CD14-positive monocyte (primary cell): ENCODE data around the gene TACR1. TPM values are rescaled to one million over a fixed set of nuclear protein-coding genes. Genes with fewer than 3 reads are reported as not detected.

Experiments
- DNase-seq, 3 donors: peaks; one replicate each; pipeline ENCODE4 v3.0.0-alpha.2; 2011 to 2022
- H2AFZ ChIP-seq: 2 replicates; pipeline ENCODE4 v1.6.0; 2012; ENCODE audit warnings: mild to moderate bottlenecking, low read depth, low read length, inconsistent platforms; ENCODE audit not compliant: insufficient read depth, poor library complexity, severe bottlenecking
- H3K27ac ChIP-seq, 2 donors: 1 replicate in 1 of 2; 2 replicates in 1 of 2; pipeline ENCODE4 v1.5.1; 2012 to 2013; ENCODE audit warnings: low read length in 2 of 2, control low read depth in 1 of 2, inconsistent platforms in 1 of 2, low read depth in 1 of 2, mild to moderate bottlenecking in 1 of 2
- H3K27me3 ChIP-seq, 2 donors: one replicate each; pipeline versions ENCODE4 v1.6.0 to v1.6.1; 2011 to 2013; ENCODE audit warnings: low read length in 2 of 2; ENCODE audit not compliant: control insufficient read depth in 2 of 2, insufficient read depth in 2 of 2
- H3K36me3 ChIP-seq, 2 donors: replicated peaks in 1 of 2; 1 replicate in 1 of 2; 2 replicates in 1 of 2; pipeline versions ENCODE4 v1.5.1 to v1.6.1; 2012 to 2013; ENCODE audit warnings: low read length in 2 of 2, control low read depth in 1 of 2, inconsistent platforms in 1 of 2, mild to moderate bottlenecking in 1 of 2; ENCODE audit not compliant: insufficient read depth in 2 of 2, control insufficient read depth in 1 of 2
- H3K4me1 ChIP-seq, 2 donors: 1 replicate in 1 of 2; 2 replicates in 1 of 2; pipeline versions ENCODE4 v1.5.1 to v1.6.1; 2012 to 2013; ENCODE audit warnings: low read length in 2 of 2, control low read depth in 1 of 2, inconsistent platforms in 1 of 2, mild to moderate bottlenecking in 1 of 2, moderate library complexity in 1 of 2; ENCODE audit not compliant: insufficient read depth in 2 of 2, control insufficient read depth in 1 of 2
- H3K4me2 ChIP-seq: replicated peaks from 2 replicates; pipeline ENCODE3; 2012; ENCODE audit warnings: low read length, moderate library complexity, mild to moderate bottlenecking; ENCODE audit not compliant: poor library complexity, severe bottlenecking; ENCODE audit errors: extremely low read depth
- H3K4me3 ChIP-seq, 3 experiments: fragments of 200-600 bp in 1 of 3; sonication (generic) in 1 of 3; replicated peaks in 1 of 3; 1 replicate in 2 of 3; 2 replicates in 1 of 3; pipeline ENCODE4 v1.5.1; 2011 to 2013; ENCODE audit warnings: low read length in 3 of 3, mild to moderate bottlenecking in 3 of 3, control low read depth in 2 of 3, low read depth in 2 of 3, inconsistent platforms in 1 of 3, moderate library complexity in 1 of 3
- H3K79me2 ChIP-seq: 2 replicates; pipeline ENCODE4 v1.6.0; 2012; ENCODE audit warnings: mild to moderate bottlenecking, control low read depth, inconsistent platforms, low read length, moderate library complexity; ENCODE audit not compliant: insufficient read depth
- H3K9ac ChIP-seq: 2 replicates; pipeline ENCODE4 v1.6.0; 2017; ENCODE audit warnings: low read length, mild to moderate bottlenecking; ENCODE audit not compliant: insufficient read depth, poor library complexity, severe bottlenecking
- H3K9me3 ChIP-seq, 2 donors: replicated peaks in 1 of 2; 1 replicate in 1 of 2; 2 replicates in 1 of 2; pipeline versions ENCODE4 v1.5.1 to v1.6.1; 2012 to 2013; ENCODE audit warnings: low read length in 2 of 2, control low read depth in 1 of 2; ENCODE audit not compliant: control insufficient read depth in 1 of 2, insufficient read depth in 1 of 2
- H4K20me1 ChIP-seq: 2 replicates; pipeline ENCODE4 v1.6.0; 2012; ENCODE audit warnings: mild to moderate bottlenecking, low read length, control low read depth, moderate library complexity; ENCODE audit not compliant: insufficient read depth
- H3K27ac Mint-ChIP-seq, 7 donors: one replicate each; pipeline ENCODE4 v1.8.0; 2020; ENCODE audit warnings: mild to moderate bottlenecking in 7 of 7, mixed read lengths in 7 of 7, moderate library complexity in 6 of 7, inconsistent platforms in 2 of 7
- H3K27me3 Mint-ChIP-seq, 3 donors: one replicate each; pipeline ENCODE4 v1.8.0; 2021 to 2022; ENCODE audit warnings: low read depth in 3 of 3, mild to moderate bottlenecking in 3 of 3, mixed read lengths in 3 of 3, moderate library complexity in 3 of 3, inconsistent platforms in 1 of 3
- H3K36me3 Mint-ChIP-seq, 2 donors: one replicate each; pipeline ENCODE4 v1.8.0; 2020; ENCODE audit warnings: mixed read lengths in 2 of 2, inconsistent platforms in 1 of 2, mild to moderate bottlenecking in 1 of 2
- H3K4me1 Mint-ChIP-seq: one replicate; pipeline ENCODE4 v1.8.0; 2020; ENCODE audit warnings: mild to moderate bottlenecking, mixed read lengths
- H3K4me3 Mint-ChIP-seq, 2 donors: one replicate each; pipeline ENCODE4 v1.8.0; 2020; ENCODE audit warnings: mild to moderate bottlenecking in 2 of 2, mixed read lengths in 2 of 2, moderate library complexity in 1 of 2
- H3K9me3 Mint-ChIP-seq, 7 donors: one replicate each; pipeline ENCODE4 v1.8.0; 2020 to 2022; ENCODE audit warnings: mixed read lengths in 7 of 7, mild to moderate bottlenecking in 6 of 7, moderate library complexity in 6 of 7, inconsistent platforms in 2 of 7
- WGBS: methylation state at CpG from one replicate; pipeline ENCODE4 v1.1.5; 2013; ENCODE audit warnings: missing lambda C conversion rate; ENCODE audit not compliant: insufficient coverage; 5-methylcytosine and 5-hydroxymethylcytosine counted together
- intact Hi-C, 2 donors: fragments of 100-400 bp; cut with micrococcal nuclease; formaldehyde crosslinking; loops; one replicate each; pipeline versions ENCODE4 v1.15.0 to v1.15.1; 2023
- polyA plus RNA-seq, 3 donors: library from polyadenylated mRNA; depleted of rRNA in 1 of 3; unstranded in 2 of 3; stranded (reverse) in 1 of 3; fragments of 300-500 nt in 2 of 3; fragments of >200 nt in 1 of 3; fragmentation: Illumina TruSeq in 2 of 3; gene quantifications; 1 replicate in 2 of 3; 2 replicates in 1 of 3; pipeline ENCODE4 v1.2.3, GENCODE V29; 2012 to 2021
- TF ChIP-seq, protein P1 (sequence below): fragments of 200-600 bp; IDR thresholded peaks from one replicate; pipeline ENCODE4 v1.8.0; 2022; ENCODE audit warnings: antibody characterized with exemption, mild to moderate bottlenecking

Gene TACR1
- polyA plus RNA-seq, 3 donors = not detected

DNA sequence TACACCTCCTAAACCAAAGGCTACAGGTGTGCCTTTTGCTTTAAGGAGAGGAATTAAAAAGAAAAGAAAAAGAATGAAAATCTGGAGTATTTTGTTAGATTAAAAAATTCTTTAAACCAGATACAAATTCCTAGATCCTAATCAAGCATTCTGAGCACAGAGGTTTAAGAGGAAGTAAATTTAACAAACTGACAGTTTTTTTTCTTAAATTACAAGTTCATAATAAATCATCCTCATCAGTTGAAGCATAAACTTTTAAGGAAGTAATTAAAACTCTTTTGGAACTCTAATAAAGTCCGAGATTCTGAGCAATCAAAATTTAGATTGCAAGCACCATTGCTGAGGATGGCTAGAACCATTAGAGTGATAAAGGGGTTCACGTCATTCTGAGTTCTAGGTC lies 165.8 kb downstream of the TACR1 start:
- intact Hi-C loops = no loop called here
- Mint-ChIP-seq H3K27ac (no peak overlapping the region), H3K4me3 (no peak overlapping the region), H3K9me3 (no peaks in the 10 kb centered on the region), H3K36me3 (no peaks in the 10 kb centered on the region), H3K4me1 (peaks cover 24% of the 10 kb centered on the region), H3K27me3 (no peaks in the 10 kb centered on the region)
- DNase-seq = no peak
- Histone ChIP-seq H3K27ac (no peak overlapping the region), H3K36me3 (no peaks in the 10 kb centered on the region), H3K4me2 (no peak overlapping the region), H3K9ac (no peak overlapping the region), H3K4me3 (no peak overlapping the region), H3K4me1 (peaks cover 22 to 25% of the 10 kb centered on the region in 2 donors), H2AFZ (no peak overlapping the region), H3K9me3 (no peaks in the 10 kb centered on the region), H3K79me2 (no peaks in the 10 kb centered on the region), H3K27me3 (no peaks in the 10 kb centered on the region), H4K20me1 (no peaks in the 10 kb centered on the region)
- whole genome bisulfite sequencing = 0% methylated on average over 2 of the region's 2 CpGs
- TF ChIP-seq, protein P1, sequence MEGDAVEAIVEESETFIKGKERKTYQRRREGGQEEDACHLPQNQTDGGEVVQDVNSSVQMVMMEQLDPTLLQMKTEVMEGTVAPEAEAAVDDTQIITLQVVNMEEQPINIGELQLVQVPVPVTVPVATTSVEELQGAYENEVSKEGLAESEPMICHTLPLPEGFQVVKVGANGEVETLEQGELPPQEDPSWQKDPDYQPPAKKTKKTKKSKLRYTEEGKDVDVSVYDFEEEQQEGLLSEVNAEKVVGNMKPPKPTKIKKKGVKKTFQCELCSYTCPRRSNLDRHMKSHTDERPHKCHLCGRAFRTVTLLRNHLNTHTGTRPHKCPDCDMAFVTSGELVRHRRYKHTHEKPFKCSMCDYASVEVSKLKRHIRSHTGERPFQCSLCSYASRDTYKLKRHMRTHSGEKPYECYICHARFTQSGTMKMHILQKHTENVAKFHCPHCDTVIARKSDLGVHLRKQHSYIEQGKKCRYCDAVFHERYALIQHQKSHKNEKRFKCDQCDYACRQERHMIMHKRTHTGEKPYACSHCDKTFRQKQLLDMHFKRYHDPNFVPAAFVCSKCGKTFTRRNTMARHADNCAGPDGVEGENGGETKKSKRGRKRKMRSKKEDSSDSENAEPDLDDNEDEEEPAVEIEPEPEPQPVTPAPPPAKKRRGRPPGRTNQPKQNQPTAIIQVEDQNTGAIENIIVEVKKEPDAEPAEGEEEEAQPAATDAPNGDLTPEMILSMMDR = no peak

DNA sequence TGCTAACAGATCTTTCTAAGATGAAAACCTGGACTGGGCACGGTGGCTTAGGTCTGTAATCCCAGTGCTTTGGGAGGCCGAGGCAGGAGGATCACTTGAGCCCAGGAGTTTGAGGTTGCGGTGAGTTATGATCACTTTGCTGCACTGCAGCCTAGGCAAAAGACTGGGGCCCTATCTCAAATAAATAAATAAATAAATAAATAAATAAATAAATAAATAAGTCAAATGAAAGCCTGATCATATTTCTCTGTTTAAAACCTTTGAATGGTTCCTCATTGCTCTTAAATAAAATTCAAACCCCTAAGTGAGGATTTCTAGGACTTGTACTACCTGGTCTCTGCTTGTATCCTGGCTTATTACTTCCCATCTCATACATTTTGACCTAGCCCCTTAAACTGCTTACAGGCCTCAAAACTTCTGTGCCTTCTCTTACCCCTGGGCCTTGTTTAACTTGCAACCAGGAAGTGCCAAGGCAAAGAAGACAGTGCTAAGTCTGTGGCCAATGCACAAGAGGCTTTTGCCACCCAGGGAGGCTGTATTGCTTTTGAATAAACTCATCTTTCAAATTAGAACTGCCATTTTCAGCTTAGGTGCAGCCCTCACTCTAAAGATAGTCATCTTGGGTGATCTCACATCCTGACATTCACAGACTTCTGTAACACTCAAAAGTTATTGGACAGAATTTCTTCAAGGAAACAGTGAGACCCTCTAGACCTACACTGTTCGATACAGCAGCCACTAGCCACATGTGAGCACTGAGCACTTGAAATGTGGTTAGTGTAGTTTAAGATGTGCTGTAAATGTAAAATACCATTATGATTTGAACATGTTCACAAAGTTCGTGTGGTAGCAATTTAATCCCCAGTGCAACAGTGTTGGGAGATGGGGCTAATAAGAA lies 167.2 kb downstream of the TACR1 start:
- Histone ChIP-seq H3K4me1 (peaks cover 22 to 25% of the 10 kb centered on the region in 2 donors), H3K79me2 (no peaks in the 10 kb centered on the region), H3K4me3 (no peak overlapping the region), H3K9me3 (no peaks in the 10 kb centered on the region), H4K20me1 (no peaks in the 10 kb centered on the region), H3K9ac (no peak overlapping the region), H3K27ac (no peak overlapping the region), H2AFZ (no peak overlapping the region), H3K4me2 (no peak overlapping the region), H3K36me3 (no peaks in the 10 kb centered on the region), H3K27me3 (no peaks in the 10 kb centered on the region)
- 84% methylated on average over 3 of the region's 5 CpGs for WGBS
- TF ChIP-seq, protein P1 = no peak
- intact Hi-C loops = no loop called here
- Mint-ChIP-seq H3K27ac (no peak overlapping the region), H3K36me3 (no peaks in the 10 kb centered on the region), H3K4me3 (no peak overlapping the region), H3K4me1 (peaks cover 24% of the 10 kb centered on the region), H3K9me3 (no peaks in the 10 kb centered on the region), H3K27me3 (peaks cover 0 to 1% (median 0%) of the 10 kb centered on the region in 3 donors)
- no peak for DNase-seq
